ENCODE data around the gene DCT. TPM values are rescaled to one million over a fixed set of nuclear protein-coding genes. Genes with fewer than 3 reads are reported as not detected.

The DCT gene
- total and polyA plus RNA-seq, 2 donors (not counting 3 experiments of a cell fraction or from before 2014, with no cell fraction given): not detected

DNA sequence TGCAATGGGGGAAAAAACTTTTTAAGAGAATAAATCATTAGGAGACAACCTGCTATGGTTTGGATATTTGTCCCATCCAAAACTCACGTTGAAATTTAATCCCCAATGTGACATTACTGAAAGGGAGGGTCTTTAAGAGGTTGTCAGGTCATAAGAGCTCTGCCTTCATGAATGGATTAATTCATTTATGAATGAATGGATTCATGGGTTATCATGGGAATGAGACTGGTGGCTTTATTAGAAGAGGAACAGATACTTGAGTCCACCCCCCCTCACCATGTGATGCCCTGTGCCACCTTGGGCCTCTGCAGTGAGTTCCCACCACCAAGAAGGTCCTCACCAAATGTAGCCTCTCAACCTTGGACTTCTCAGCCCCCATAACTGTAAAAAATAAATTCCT, 37.0 kb upstream of the DCT start:
- no peaks in the 10 kb centered on the region for H3K79me2 ChIP-seq (ENCODE audit: control insufficient read depth, insufficient read depth, low read length)
- dilution Hi-C loops (cut with MboI; ENCODE audit: extremely low pct_ligation_motif_present, low sequenced_read_pairs) (no loop called here), intact Hi-C loops (cut with micrococcal nuclease) (no loop called here)
- no peak overlapping the region for H3K4me2 ChIP-seq (ENCODE audit: insufficient read depth, low read length)
- FAIRE-seq (no peak), DNase-seq (ENCODE audit: low read depth, low spot score) (no peak)
- H3K9me3 ChIP-seq (replicated peaks; ENCODE audit: control insufficient read depth, insufficient read depth, low read length): no peaks in the 10 kb centered on the region
- ChIA-PET CTCF (no interaction called here), POLR2A (no interaction called here)
- H3K4me3 ChIP-seq (replicated peaks in 1 of 3; ENCODE audit: insufficient read depth in 1 of 3, low read depth in 1 of 3, low read length in 3 of 3): no peak overlapping the region
- TF ChIP-seq MAX (IDR thresholded peaks at IDR 0.05; ENCODE audit: insufficient read depth, insufficient read length): no peak
- TF ChIP-seq POLR2A (IDR thresholded peaks at IDR 0.05; ENCODE audit: low read depth, low read length): no peak
- TF ChIP-seq EZH2 (IDR thresholded peaks at IDR 0.05; ENCODE audit: borderline replicate concordance, low read depth, low read length, severe bottlenecking): no peak
- TF ChIP-seq, protein P1, sequence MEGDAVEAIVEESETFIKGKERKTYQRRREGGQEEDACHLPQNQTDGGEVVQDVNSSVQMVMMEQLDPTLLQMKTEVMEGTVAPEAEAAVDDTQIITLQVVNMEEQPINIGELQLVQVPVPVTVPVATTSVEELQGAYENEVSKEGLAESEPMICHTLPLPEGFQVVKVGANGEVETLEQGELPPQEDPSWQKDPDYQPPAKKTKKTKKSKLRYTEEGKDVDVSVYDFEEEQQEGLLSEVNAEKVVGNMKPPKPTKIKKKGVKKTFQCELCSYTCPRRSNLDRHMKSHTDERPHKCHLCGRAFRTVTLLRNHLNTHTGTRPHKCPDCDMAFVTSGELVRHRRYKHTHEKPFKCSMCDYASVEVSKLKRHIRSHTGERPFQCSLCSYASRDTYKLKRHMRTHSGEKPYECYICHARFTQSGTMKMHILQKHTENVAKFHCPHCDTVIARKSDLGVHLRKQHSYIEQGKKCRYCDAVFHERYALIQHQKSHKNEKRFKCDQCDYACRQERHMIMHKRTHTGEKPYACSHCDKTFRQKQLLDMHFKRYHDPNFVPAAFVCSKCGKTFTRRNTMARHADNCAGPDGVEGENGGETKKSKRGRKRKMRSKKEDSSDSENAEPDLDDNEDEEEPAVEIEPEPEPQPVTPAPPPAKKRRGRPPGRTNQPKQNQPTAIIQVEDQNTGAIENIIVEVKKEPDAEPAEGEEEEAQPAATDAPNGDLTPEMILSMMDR (IDR thresholded peaks at IDR 0.05; ENCODE audit: extremely low read depth in 1 of 2, insufficient read depth in 1 of 2, low read depth in 1 of 2, low read length in 2 of 2): no peak
- TF ChIP-seq MYC (IDR thresholded peaks at IDR 0.05; ENCODE audit: low read depth, low read length): no peak
- no peak for TF ChIP-seq FOS (IDR thresholded peaks at IDR 0.05; ENCODE audit: borderline replicate concordance, insufficient read depth, low read length)
- no peak for TF ChIP-seq POLR2AphosphoS5 (IDR thresholded peaks at IDR 0.05; ENCODE audit: insufficient read depth, low read depth, low read length)
- TF ChIP-seq GATA2 (IDR thresholded peaks at IDR 0.05; ENCODE audit: insufficient read depth, insufficient read length, low read depth, low read length): no peak
- TF ChIP-seq JUN (IDR thresholded peaks at IDR 0.05; ENCODE audit: borderline replicate concordance, insufficient read depth, insufficient read length, low read depth): no peak
- H3K27me3 ChIP-seq (ENCODE audit: control insufficient read depth in 2 of 2, insufficient read depth in 2 of 2, low read length in 2 of 2): no peaks in the 10 kb centered on the region
- H3K36me3 ChIP-seq (ENCODE audit: control insufficient read depth in 2 of 2, extremely low read depth in 1 of 2, insufficient read depth in 2 of 2, low read length in 2 of 2): no peaks in the 10 kb centered on the region
- H3K9ac ChIP-seq (replicated peaks; ENCODE audit: extremely low read depth, insufficient read depth, low read length): no peak overlapping the region
- no TSS peak for BruUV-seq (replicated peaks)
- no peaks in the 10 kb centered on the region for H4K20me1 ChIP-seq (replicated peaks; ENCODE audit: control insufficient read depth, extremely low read depth, insufficient read depth, low read length)
- no peak overlapping the region for H2AFZ ChIP-seq (ENCODE audit: low read depth, low read length)
- no peaks in the 10 kb centered on the region for H3K4me1 ChIP-seq (ENCODE audit: control insufficient read depth, extremely low read depth, insufficient read depth, low read length)
- no peaks in the 10 kb centered on the region for H3K9me1 ChIP-seq (replicated peaks; ENCODE audit: control insufficient read depth, extremely low read depth, insufficient read depth, low read length)
- no peak overlapping the region for H3K27ac ChIP-seq (ENCODE audit: insufficient read depth, low read depth, low read length)

Measured in endothelial cell of umbilical vein (primary cell).